GM12878 (cell line): ENCODE measurements around the gene ZNF624.

ENCODE experiments used
- CBX5 ChIP-seq: sonication (generic); IDR thresholded peaks from 2 replicates; pipeline ENCODE4 v1.6.1; 2016; ENCODE audit warnings: low read depth, moderate library complexity, mild to moderate bottlenecking, inconsistent platforms
- CHD2 ChIP-seq: IDR thresholded peaks from 2 replicates; pipeline ENCODE4 v1.6.1; 2011; ENCODE audit warnings: low read depth, low read length, improper control_type of control experiment, borderline replicate concordance
- EP300 ChIP-seq, 2 experiments: fragments of 150-350 bp in 1 of 2; IDR thresholded peaks; 2 replicates each; pipeline ENCODE4 v1.6.1; 2011 to 2012; ENCODE audit warnings: low read depth in 2 of 2, low read length in 2 of 2, borderline replicate concordance in 1 of 2, improper control_type of control experiment in 1 of 2, inconsistent platforms in 1 of 2; ENCODE audit not compliant: control insufficient read depth in 1 of 2
- EZH2 ChIP-seq: IDR thresholded peaks from 2 replicates; pipeline ENCODE4 v1.6.1; 2012; ENCODE audit warnings: low read depth, mild to moderate bottlenecking, control low read depth, inconsistent platforms, low read length, borderline replicate concordance; ENCODE audit not compliant: control insufficient read depth
- GABPA ChIP-seq: IDR thresholded peaks from 2 replicates; pipeline ENCODE4 v1.6.1; 2014; ENCODE audit warnings: antibody characterized with exemption, low read depth, mild to moderate bottlenecking, inconsistent platforms
- MYC ChIP-seq: IDR thresholded peaks from 2 replicates; pipeline ENCODE4 v1.6.1; 2011; ENCODE audit warnings: mild to moderate bottlenecking, low read length, moderate library complexity, inconsistent platforms; ENCODE audit not compliant: insufficient read depth, insufficient replicate concordance, insufficient read length, severe bottlenecking
- NFXL1 ChIP-seq: fragments of 450-650 bp; IDR thresholded peaks from 2 replicates; pipeline ENCODE4 v1.6.1; 2017; ENCODE audit warnings: antibody characterized with exemption, mild to moderate bottlenecking, borderline replicate concordance
- POLR2A ChIP-seq: IDR thresholded peaks from 2 replicates; pipeline ENCODE4 v1.6.1; 2011; ENCODE audit warnings: low read depth, mild to moderate bottlenecking, low read length
- SRF ChIP-seq, 2 experiments: IDR thresholded peaks; 2 replicates each; pipeline ENCODE4 v1.6.1; 2011; ENCODE audit warnings: low read depth in 2 of 2, low read length in 2 of 2, mild to moderate bottlenecking in 1 of 2, moderate library complexity in 1 of 2
- YY1 ChIP-seq: IDR thresholded peaks from 2 replicates; pipeline ENCODE4 v1.6.1; 2011; ENCODE audit warnings: low read depth, mild to moderate bottlenecking, low read length
- ZNF24 ChIP-seq: fragments of 450-650 bp; IDR thresholded peaks from 2 replicates; pipeline ENCODE4 v1.6.1; 2017; ENCODE audit warnings: antibody characterized with exemption, mild to moderate bottlenecking
- TF ChIP-seq, protein P1 (sequence below): IDR thresholded peaks from 2 replicates; pipeline ENCODE4 v1.6.1; 2012; ENCODE audit warnings: low read depth, low read length, improper control_type of control experiment
- TF ChIP-seq, protein P2 (sequence below): fragments of 450-650 bp; formaldehyde crosslinking; IDR thresholded peaks from 2 replicates; pipeline ENCODE4 v1.5.0; 2022; ENCODE audit warnings: mild to moderate bottlenecking, missing genetic modification characterization
- TF ChIP-seq, protein P3 (sequence below), 3 experiments: IDR thresholded peaks in 2 of 3; conservative IDR thresholded peaks in 1 of 3; 2 replicates each; pipeline ENCODE4 v1.5.1; 2011; ENCODE audit warnings: low read depth in 3 of 3, low read length in 3 of 3, mild to moderate bottlenecking in 3 of 3, control low read depth in 2 of 3, moderate library complexity in 2 of 3, inconsistent platforms in 1 of 3, mixed read lengths in 1 of 3; ENCODE audit not compliant: control insufficient read depth in 2 of 3, insufficient read depth in 1 of 3; ENCODE audit errors: extremely low read depth in 1 of 3

DNA sequence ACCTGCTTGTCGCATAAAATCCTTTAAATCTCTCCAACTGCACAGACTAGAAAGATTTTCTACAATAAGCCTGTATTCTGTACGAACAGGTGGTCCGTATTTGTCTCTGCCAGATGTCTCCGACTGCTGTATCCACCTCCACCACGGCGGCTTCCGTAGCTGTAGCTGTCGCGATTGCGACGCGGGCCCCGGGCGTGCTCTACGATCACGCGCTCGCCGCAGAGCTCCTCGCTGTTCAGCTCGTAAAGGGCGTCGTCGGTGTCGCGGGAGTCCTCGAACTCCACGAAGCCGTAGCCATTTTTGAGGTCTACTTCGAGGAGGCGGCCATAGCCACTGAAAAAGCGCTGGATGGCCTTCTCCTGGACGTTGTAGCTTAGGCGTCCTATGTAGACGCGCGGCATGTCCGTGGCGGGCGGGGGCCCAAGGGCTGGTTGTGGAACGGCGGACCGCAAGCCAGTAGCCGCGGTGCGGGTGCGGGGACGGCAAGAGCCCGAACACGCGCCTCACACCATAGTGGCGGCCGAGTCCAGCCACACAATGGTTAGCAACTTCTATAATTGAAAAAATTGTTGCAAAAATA lies 36.1 kb downstream of the ZNF624 start:
- TF ChIP-seq EZH2 (no peak), CHD2 (no peak), POLR2A (no peak), MYC (no peak), EP300 (IDR thresholded peaks at IDR 0.05; ENCODE audit: borderline replicate concordance in 1 of 2, control insufficient read depth in 1 of 2, low read depth in 2 of 2, low read length in 2 of 2) (no peak), YY1 (no peak), GABPA (no peak), ZNF24 (no peak), SRF (IDR thresholded peaks at IDR 0.05; ENCODE audit: low read depth in 2 of 2, low read length in 2 of 2) (no peak), NFXL1 (no peak), CBX5 (no peak)
- TF ChIP-seq, protein P1, sequence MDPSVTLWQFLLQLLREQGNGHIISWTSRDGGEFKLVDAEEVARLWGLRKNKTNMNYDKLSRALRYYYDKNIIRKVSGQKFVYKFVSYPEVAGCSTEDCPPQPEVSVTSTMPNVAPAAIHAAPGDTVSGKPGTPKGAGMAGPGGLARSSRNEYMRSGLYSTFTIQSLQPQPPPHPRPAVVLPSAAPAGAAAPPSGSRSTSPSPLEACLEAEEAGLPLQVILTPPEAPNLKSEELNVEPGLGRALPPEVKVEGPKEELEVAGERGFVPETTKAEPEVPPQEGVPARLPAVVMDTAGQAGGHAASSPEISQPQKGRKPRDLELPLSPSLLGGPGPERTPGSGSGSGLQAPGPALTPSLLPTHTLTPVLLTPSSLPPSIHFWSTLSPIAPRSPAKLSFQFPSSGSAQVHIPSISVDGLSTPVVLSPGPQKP: no peak
- TF ChIP-seq, protein P2, sequence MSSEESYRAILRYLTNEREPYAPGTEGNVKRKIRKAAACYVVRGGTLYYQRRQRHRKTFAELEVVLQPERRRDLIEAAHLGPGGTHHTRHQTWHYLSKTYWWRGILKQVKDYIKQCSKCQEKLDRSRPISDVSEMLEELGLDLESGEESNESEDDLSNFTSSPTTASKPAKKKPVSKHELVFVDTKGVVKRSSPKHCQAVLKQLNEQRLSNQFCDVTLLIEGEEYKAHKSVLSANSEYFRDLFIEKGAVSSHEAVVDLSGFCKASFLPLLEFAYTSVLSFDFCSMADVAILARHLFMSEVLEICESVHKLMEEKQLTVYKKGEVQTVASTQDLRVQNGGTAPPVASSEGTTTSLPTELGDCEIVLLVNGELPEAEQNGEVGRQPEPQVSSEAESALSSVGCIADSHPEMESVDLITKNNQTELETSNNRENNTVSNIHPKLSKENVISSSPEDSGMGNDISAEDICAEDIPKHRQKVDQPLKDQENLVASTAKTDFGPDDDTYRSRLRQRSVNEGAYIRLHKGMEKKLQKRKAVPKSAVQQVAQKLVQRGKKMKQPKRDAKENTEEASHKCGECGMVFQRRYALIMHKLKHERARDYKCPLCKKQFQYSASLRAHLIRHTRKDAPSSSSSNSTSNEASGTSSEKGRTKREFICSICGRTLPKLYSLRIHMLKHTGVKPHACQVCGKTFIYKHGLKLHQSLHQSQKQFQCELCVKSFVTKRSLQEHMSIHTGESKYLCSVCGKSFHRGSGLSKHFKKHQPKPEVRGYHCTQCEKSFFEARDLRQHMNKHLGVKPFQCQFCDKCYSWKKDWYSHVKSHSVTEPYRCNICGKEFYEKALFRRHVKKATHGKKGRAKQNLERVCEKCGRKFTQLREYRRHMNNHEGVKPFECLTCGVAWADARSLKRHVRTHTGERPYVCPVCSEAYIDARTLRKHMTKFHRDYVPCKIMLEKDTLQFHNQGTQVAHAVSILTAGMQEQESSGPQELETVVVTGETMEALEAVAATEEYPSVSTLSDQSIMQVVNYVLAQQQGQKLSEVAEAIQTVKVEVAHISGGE (CRISPR knock-in tag): no peak
- TF ChIP-seq, protein P3, sequence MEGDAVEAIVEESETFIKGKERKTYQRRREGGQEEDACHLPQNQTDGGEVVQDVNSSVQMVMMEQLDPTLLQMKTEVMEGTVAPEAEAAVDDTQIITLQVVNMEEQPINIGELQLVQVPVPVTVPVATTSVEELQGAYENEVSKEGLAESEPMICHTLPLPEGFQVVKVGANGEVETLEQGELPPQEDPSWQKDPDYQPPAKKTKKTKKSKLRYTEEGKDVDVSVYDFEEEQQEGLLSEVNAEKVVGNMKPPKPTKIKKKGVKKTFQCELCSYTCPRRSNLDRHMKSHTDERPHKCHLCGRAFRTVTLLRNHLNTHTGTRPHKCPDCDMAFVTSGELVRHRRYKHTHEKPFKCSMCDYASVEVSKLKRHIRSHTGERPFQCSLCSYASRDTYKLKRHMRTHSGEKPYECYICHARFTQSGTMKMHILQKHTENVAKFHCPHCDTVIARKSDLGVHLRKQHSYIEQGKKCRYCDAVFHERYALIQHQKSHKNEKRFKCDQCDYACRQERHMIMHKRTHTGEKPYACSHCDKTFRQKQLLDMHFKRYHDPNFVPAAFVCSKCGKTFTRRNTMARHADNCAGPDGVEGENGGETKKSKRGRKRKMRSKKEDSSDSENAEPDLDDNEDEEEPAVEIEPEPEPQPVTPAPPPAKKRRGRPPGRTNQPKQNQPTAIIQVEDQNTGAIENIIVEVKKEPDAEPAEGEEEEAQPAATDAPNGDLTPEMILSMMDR (IDR thresholded peaks at IDR 0.05 in 2 of 3, conservative IDR thresholded peaks at IDR 0.05 in 1 of 3; ENCODE audit: control insufficient read depth in 2 of 3, extremely low read depth in 1 of 3, insufficient read depth in 1 of 3, low read depth in 3 of 3, low read length in 3 of 3): no peak
